DMS114 treated with DMSO at 0.1 percent for 48 hours (cell line): ENCODE measurements around the gene SLFN13.
"Not testable (repeated sequence)": the region's sequence is repeated elsewhere in the genome, so short reads cannot be mapped to it uniquely, and the experiment has no call there.

Source experiments
- DNase-seq: peaks from one replicate; lab custom pipeline; 2025; ENCODE audit not compliant: unreplicated experiment; lab: John Stamatoyannopoulos, UW

Gene SLFN13

GRCh38 chr17:35432176-35433074, 16.1 kb downstream of the SLFN13 start, which contains the start of gene SLFN12:
TSS of gene SLFN12 (minus strand) at chr17:35432500. CDS start at chr17:35423028, 9,472 bp downstream.
- DNase-seq = no peak

GRCh38 chr17:35429702-35430101, 18.9 kb downstream of the SLFN13 start:
- DNase-seq = no peak

GRCh38 chr17:35428229-35428628, 20.3 kb downstream of the SLFN13 start:
- no peak for DNase-seq

GRCh38 chr17:35423761-35424160, 24.8 kb downstream of the SLFN13 start:
- DNase-seq = no peak

- DNase-seq = not testable (repeated sequence)
Measured at GRCh38 chr17:35421069-35421468, 27.5 kb downstream of the SLFN13 start.

- DNase-seq = no peak
Measured at GRCh38 chr17:35416659-35417058, 31.9 kb downstream of the SLFN13 start.

- not testable (repeated sequence) for DNase-seq
Measured at GRCh38 chr17:35414707-35415106, 33.9 kb downstream of the SLFN13 start.

GRCh38 chr17:35414247-35414646, 34.3 kb downstream of the SLFN13 start:
- DNase-seq = no peak

GRCh38 chr17:35407531-35407930, 41.0 kb downstream of the SLFN13 start:
- no peak for DNase-seq

GRCh38 chr17:35406568-35406967, 42.0 kb downstream of the SLFN13 start:
- no peak for DNase-seq

GRCh38 chr17:35404360-35404759, 44.2 kb downstream of the SLFN13 start:
- no peak for DNase-seq

- not testable (repeated sequence) for DNase-seq
Measured at GRCh38 chr17:35393783-35394182, 54.8 kb downstream of the SLFN13 start.

- DNase-seq = no peak
Measured at GRCh38 chr17:35390663-35391062, 57.9 kb downstream of the SLFN13 start.

GRCh38 chr17:35390156-35390555, 58.4 kb downstream of the SLFN13 start:
- DNase-seq = no peak

GRCh38 chr17:35387496-35387895, 61.1 kb downstream of the SLFN13 start:
- no peak for DNase-seq
